GM21381 (cell line): ENCODE results near the gene MELTF.

ENCODE experiments used
- ATAC-seq: cut with Tn5 transposase; IDR thresholded peaks from one replicate; pipeline ENCODE4 v1.9.1; 2021; ENCODE audit warnings: mild to moderate bottlenecking, moderate library complexity; ENCODE audit not compliant: unreplicated experiment

Gene MELTF

GRCh38 chr3:197027151-197027895 is 2.3 kb downstream of the MELTF start:
- no peak for ATAC-seq

- no peak for ATAC-seq
These were observed 3.1 kb downstream of the MELTF start for GRCh38 chr3:197026481-197026866.

- ATAC-seq, result no peak
These were observed 3.7 kb downstream of the MELTF start for GRCh38 chr3:197025736-197026480.

- ATAC-seq, result no peak
These were observed 4.5 kb downstream of the MELTF start for GRCh38 chr3:197024881-197025735.

- no peak for ATAC-seq
These were observed 5.5 kb downstream of the MELTF start for GRCh38 chr3:197023998-197024651.

- peak; percentile 58 for ATAC-seq
These were observed 6.2 kb downstream of the MELTF start for GRCh38 chr3:197023241-197023997.

DNA sequence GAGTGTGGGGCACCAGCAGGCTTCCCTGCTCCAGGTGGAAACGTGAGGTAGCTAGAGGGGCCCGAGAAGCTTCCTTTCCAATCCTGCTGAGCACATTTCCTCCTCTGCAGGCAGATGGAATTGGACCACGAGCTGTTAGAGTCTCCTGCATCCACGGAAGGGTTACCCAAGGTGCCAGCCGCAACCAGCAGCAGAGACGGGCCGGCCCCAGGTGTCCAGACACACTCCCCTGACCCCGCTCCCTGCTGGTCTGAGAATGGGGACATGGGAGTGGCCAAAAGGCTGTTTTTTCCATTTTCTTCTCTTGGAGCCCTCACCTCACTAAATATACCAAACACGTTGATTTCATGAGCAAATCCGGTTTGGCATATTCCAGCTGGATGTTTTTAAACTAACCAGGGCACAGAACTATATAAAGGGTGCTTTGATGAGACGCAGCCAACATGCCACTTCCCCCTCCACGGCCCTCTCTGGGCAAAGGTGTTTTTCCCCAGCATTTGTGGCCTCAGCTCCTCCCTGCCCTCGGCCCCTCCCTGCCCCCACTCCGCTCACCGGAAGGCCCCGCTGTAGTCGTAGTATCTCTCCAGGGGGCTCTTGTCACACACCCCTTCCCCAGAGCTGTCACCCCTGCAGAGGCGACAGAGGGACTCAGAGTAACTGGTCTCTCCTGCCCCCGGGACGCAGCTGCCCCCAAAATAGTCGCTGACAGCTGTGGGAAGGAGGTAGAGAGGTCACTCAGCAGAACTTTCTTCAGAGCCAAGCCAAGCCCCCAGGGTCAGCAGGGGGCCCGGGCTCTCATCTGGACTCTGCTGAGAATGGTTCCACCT is 7.0 kb downstream of the MELTF start:
- ATAC-seq, result peak; percentile 28

GRCh38 chr3:197021729-197022404 is 7.8 kb downstream of the MELTF start:
- no peak for ATAC-seq

- ATAC-seq, result no peak
These were observed 8.4 kb downstream of the MELTF start for GRCh38 chr3:197021231-197021630.

DNA sequence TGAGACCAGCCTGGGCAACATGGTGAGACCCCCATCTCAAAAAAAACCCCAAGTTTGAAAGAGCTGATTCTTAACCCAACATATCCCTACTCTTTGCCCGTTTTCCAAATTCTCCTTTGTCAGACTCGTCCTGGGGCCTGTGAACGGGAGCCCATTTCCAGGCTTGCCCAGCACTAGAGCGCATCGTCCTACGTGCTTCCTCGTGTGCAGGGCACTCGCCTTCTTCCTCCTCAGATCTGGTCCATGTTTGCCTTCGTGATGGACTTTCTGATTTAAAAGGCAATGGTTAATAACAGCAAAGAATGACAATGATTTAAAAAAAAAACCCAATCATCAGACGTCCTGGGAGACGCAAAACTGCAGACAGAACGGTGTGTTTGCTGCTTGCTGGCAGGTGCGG is 10.1 kb downstream of the MELTF start:
- ATAC-seq, result no peak

DNA sequence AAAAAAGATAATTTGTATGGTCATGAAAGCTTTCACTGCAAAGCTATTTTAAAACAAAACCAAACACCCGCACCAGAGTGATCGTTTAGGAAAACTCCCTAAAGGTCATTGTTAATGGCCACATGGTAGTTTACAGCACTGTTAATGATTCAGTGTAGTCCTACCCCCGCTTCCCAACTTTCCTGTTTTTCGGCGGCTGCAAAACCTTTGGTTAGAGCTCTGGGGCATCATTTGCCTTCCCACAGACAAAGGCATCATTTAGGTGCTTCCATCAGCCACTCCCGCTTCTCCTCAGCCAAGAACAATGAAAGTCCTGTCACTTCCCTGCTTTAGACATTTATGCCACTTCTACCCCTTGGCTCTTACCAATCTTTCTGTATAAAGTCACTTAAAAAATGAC is 10.6 kb downstream of the MELTF start:
- ATAC-seq, result no peak

- no peak for ATAC-seq
These were observed 12.6 kb downstream of the MELTF start for GRCh38 chr3:197017003-197017402.

GRCh38 chr3:197015790-197016736 is 13.6 kb downstream of the MELTF start:
- no peak for ATAC-seq

DNA sequence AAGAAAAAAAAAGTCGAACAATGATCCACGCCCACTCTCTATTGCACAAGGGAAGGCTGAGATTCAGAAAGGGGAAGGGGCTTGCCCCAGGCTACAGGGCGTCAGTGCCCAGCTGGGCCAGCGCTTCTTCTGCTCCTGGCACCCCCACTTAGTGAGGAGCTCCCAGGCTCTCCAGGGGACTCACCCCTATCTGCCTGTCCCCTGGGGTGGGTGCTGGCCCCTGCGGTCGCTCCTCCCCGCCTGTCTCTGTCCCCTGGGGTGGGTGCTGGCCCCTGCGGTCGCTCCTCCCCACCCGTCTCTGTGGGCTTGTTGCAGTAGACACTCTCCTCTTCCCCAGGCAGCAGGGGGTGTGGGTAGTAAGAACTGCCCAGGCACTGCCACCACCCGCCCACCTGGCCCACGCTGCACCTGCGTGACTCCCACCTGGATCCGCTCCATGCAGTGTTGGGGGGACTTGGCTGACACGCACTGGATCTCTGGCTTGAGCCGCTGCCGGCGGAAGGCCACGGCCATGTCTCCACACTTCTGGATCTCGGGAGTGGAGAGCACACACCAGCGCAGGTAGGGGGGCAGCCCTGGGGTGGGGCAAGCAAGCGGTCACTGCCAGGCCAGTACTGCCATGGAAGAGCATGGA is 14.6 kb downstream of the MELTF start:
- no peak for ATAC-seq

- no peak for ATAC-seq
These were observed 15.6 kb downstream of the MELTF start for GRCh38 chr3:197014024-197014423.

GRCh38 chr3:197012540-197012883 is 17.1 kb downstream of the MELTF start:
- ATAC-seq, result no peak

- ATAC-seq, result no peak
These were observed 17.7 kb downstream of the MELTF start for GRCh38 chr3:197011780-197012539.
